ENCODE results near the gene TOR1A. TPM values are rescaled to one million over a fixed set of nuclear protein-coding genes. Genes with fewer than 3 reads are reported as not detected.

The TOR1A gene
- total RNA-seq, 1 experiment from 2014 or later, result 40.4 TPM

DNA sequence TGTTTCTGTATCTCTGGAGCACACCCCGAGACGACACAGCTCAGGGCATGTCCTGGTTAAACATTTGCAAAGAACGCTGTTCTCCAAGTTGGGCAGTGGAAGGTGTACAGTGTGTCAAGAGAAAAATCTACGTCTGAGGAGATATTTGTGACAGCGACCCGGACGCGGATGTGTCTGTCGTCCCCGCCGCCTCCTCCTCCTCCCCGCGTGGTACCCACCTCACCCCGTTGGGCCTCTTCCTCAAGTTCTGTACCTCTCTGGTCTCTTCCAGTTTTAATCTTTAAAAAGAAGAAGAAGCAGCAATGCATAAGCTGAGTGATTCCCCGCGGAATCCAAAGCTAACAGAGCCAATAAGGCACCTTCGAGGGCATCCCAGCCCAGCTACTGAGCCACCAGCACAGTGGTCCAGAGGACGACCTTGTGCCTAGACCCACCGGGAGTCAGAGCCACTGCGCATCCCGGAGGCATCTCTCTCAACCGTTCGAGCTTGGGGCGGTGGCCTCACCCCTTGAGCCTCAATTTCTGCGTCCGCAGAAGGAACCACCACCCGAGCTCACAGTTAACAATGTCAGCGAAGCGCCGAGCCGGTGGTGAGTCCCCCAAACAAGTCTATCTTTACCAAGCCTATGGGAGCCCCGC lies 10.7 kb upstream of the TOR1A start:
- CTCF ChIA-PET, result interaction anchor here (0.5 to 0.6 kb wide), 2 partner anchors 211 to 1206 kb away, joined by 3 read pairs; no protein-coding TSS in a partner anchor

DNA sequence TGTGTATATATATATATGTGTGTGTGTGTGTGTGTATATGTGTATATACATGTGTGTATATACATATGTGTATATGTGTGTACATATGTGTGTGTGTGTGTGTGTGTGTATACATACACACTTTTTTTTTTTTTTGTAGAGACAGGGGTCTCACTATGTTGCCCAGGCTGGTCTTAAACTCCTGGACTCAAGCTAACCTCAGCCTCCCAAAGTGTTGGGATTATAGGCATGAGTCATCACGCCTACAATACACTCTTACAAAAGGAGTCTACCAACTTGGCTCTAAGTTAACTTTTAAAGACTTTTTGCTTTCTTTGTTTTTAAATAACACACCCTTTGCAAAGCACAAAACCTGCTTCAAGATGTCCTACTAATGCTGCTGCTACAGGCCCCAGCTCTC lies 9.0 kb upstream of the TOR1A start:
- intact Hi-C loops (cut with micrococcal nuclease), result no loop called here
- Mint-ChIP-seq H3K36me3 (ENCODE audit: insufficient read depth, unreplicated experiment) (peaks cover 47% of the 10 kb centered on the region), H3K9me3 (ENCODE audit: unreplicated experiment) (no peaks in the 10 kb centered on the region), H3K4me1 (ENCODE audit: insufficient read depth, unreplicated experiment) (peaks cover 16% of the 10 kb centered on the region), H3K27ac (ENCODE audit: low read depth, unreplicated experiment) (no peak overlapping the region), H3K27me3 (ENCODE audit: insufficient read depth, unreplicated experiment) (no peaks in the 10 kb centered on the region), H3K4me3 (ENCODE audit: unreplicated experiment) (peak overlapping the region; percentile 97)
- no TSS peak for BruUV-seq (replicated peaks)
- ChIA-PET POLR2A (interaction anchor here (4.1 kb wide), 1 partner anchor 9 kb away, joined by 32 read pairs; the partner anchor contains the start of gene TOR1A), CTCF (no interaction called here)
- DNase-seq (ENCODE audit: unreplicated experiment), result peak; percentile 18
- TF ChIP-seq, protein P1, sequence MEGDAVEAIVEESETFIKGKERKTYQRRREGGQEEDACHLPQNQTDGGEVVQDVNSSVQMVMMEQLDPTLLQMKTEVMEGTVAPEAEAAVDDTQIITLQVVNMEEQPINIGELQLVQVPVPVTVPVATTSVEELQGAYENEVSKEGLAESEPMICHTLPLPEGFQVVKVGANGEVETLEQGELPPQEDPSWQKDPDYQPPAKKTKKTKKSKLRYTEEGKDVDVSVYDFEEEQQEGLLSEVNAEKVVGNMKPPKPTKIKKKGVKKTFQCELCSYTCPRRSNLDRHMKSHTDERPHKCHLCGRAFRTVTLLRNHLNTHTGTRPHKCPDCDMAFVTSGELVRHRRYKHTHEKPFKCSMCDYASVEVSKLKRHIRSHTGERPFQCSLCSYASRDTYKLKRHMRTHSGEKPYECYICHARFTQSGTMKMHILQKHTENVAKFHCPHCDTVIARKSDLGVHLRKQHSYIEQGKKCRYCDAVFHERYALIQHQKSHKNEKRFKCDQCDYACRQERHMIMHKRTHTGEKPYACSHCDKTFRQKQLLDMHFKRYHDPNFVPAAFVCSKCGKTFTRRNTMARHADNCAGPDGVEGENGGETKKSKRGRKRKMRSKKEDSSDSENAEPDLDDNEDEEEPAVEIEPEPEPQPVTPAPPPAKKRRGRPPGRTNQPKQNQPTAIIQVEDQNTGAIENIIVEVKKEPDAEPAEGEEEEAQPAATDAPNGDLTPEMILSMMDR (IDR thresholded peaks at IDR 0.05; ENCODE audit: unreplicated experiment), result no peak

More for the DNA sequence above, 10.7 kb upstream of the TOR1A start:
- Mint-ChIP-seq H3K4me1 (ENCODE audit: insufficient read depth, unreplicated experiment) (peaks cover 26% of the 10 kb centered on the region), H3K9me3 (ENCODE audit: unreplicated experiment) (no peaks in the 10 kb centered on the region), H3K36me3 (ENCODE audit: insufficient read depth, unreplicated experiment) (peaks cover 37% of the 10 kb centered on the region), H3K4me3 (ENCODE audit: unreplicated experiment) (peak overlapping the region; percentile 97), H3K27me3 (ENCODE audit: insufficient read depth, unreplicated experiment) (no peaks in the 10 kb centered on the region), H3K27ac (ENCODE audit: low read depth, unreplicated experiment) (peak overlapping the region; percentile 98)
- POLR2A ChIA-PET, result interaction anchor here (0.7 to 4.1 kb wide), 11 partner anchors 9 to 694 kb away, joined by 3 to 32 read pairs (median 4); partner anchors contain the start of genes TOR1A and TOR1B
- no peak for DNase-seq (ENCODE audit: unreplicated experiment)
- BruUV-seq (replicated peaks), result no TSS peak
- intact Hi-C loops (cut with micrococcal nuclease), result no loop called here
- TF ChIP-seq, protein P1 (IDR thresholded peaks at IDR 0.05; ENCODE audit: unreplicated experiment), result no peak

DNA sequence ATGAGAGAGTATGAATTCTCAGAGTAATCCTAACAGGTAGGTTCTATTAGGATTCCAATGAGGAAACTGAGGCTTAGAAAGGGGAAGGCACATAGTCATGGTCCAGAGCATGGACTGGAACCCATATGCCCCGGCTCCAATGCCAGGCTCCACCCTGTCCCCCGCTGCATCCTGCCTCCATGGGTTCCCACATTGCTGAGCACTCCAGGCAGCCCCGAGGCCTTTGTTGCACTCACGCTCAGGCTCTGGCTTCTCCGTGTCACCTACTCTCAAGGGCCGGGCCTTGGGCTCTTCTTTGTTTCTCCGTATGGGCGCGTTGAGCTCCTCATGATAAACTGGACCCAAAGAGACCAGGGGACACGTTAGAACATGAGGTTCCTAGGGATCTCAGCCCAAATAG lies 5.0 kb upstream of the TOR1A start:
- ChIA-PET POLR2A (no interaction called here), CTCF (no interaction called here)
- Mint-ChIP-seq H3K27me3 (ENCODE audit: insufficient read depth, unreplicated experiment) (no peaks in the 10 kb centered on the region), H3K27ac (ENCODE audit: low read depth, unreplicated experiment) (no peak overlapping the region), H3K4me1 (ENCODE audit: insufficient read depth, unreplicated experiment) (peaks cover 8% of the 10 kb centered on the region), H3K9me3 (ENCODE audit: unreplicated experiment) (no peaks in the 10 kb centered on the region), H3K4me3 (ENCODE audit: unreplicated experiment) (no peak overlapping the region), H3K36me3 (ENCODE audit: insufficient read depth, unreplicated experiment) (peaks cover 53% of the 10 kb centered on the region)
- intact Hi-C loops (cut with micrococcal nuclease), result no loop called here
- BruUV-seq (replicated peaks), result no TSS peak
- DNase-seq (ENCODE audit: unreplicated experiment), result no peak
- TF ChIP-seq, protein P1 (IDR thresholded peaks at IDR 0.05; ENCODE audit: unreplicated experiment), result no peak

DNA sequence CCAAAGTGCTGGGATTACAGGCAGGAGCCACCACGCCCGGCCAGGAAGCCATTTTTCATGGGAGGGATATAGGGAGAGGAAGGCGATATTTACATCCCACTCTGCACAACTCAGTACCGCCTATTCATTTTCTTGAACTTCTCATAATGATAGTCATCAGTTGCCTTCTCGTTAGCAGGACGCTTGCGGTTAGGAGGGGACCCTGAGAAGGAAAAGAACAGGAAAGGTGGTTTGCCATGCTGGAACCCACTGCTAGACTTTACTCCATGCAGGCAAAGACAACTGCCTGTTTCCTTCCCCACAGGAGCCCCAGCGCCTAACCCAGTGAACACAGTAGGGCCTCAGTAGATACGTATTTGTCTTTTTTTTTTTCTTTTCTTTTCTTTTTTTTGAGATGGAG lies 4.1 kb upstream of the TOR1A start:
- intact Hi-C loops (cut with micrococcal nuclease), result no loop called here
- POLR2A ChIA-PET, result interaction anchor here (0.5 to 0.9 kb wide), 2 partner anchors 10 to 193 kb away, joined by 3 read pairs; no protein-coding TSS in a partner anchor
- H3K27ac Mint-ChIP-seq (ENCODE audit: low read depth, unreplicated experiment), result no peak overlapping the region

More for the DNA sequence above, 4.1 kb upstream of the TOR1A start:
- Mint-ChIP-seq H3K4me1 (ENCODE audit: insufficient read depth, unreplicated experiment) (no peaks in the 10 kb centered on the region), H3K27me3 (ENCODE audit: insufficient read depth, unreplicated experiment) (no peaks in the 10 kb centered on the region), H3K9me3 (ENCODE audit: unreplicated experiment) (no peaks in the 10 kb centered on the region), H3K4me3 (ENCODE audit: unreplicated experiment) (no peak overlapping the region), H3K36me3 (ENCODE audit: insufficient read depth, unreplicated experiment) (peaks cover 52% of the 10 kb centered on the region)
- CTCF ChIA-PET, result interaction anchor here (0.6 kb wide), 1 partner anchor 813 kb away, joined by 5 read pairs; no protein-coding TSS in a partner anchor
- TF ChIP-seq, protein P1 (IDR thresholded peaks at IDR 0.05; ENCODE audit: unreplicated experiment), result no peak
- BruUV-seq (replicated peaks), result no TSS peak
- no peak for DNase-seq (ENCODE audit: unreplicated experiment)
